Stimulated activated memory B cell treated with anti-CD40 and anti-IgM and Interleukin-4, amounts not matched to agents 10 μg/mL and 1 μg/mL and 100 μg/mL, for 72 hours (primary cell): ENCODE measurements around the gene DGKG.

Experiments
- ATAC-seq: fragments of 150-1000 bp; cut with Tn5 transposase; 2 replicates; pipeline ENCODE4 v1.10.0; 2021
- H3K27ac Mint-ChIP-seq: one replicate; pipeline ENCODE4 v1.8.0; 2022; ENCODE audit warnings: mild to moderate bottlenecking, mixed read lengths
- H3K27me3 Mint-ChIP-seq: one replicate; pipeline ENCODE4 v1.8.0; 2022; ENCODE audit warnings: mixed read lengths
- H3K36me3 Mint-ChIP-seq: one replicate; pipeline ENCODE4 v1.8.0; 2022; ENCODE audit warnings: mixed read lengths
- H3K4me1 Mint-ChIP-seq: one replicate; pipeline ENCODE4 v1.8.0; 2022; ENCODE audit warnings: mixed read lengths
- H3K4me3 Mint-ChIP-seq: one replicate; pipeline ENCODE4 v1.8.0; 2022; ENCODE audit warnings: mild to moderate bottlenecking, moderate library complexity, mixed read lengths
- H3K9me3 Mint-ChIP-seq: one replicate; pipeline ENCODE4 v1.8.0; 2022; ENCODE audit warnings: mixed read lengths

The DGKG gene

DNA sequence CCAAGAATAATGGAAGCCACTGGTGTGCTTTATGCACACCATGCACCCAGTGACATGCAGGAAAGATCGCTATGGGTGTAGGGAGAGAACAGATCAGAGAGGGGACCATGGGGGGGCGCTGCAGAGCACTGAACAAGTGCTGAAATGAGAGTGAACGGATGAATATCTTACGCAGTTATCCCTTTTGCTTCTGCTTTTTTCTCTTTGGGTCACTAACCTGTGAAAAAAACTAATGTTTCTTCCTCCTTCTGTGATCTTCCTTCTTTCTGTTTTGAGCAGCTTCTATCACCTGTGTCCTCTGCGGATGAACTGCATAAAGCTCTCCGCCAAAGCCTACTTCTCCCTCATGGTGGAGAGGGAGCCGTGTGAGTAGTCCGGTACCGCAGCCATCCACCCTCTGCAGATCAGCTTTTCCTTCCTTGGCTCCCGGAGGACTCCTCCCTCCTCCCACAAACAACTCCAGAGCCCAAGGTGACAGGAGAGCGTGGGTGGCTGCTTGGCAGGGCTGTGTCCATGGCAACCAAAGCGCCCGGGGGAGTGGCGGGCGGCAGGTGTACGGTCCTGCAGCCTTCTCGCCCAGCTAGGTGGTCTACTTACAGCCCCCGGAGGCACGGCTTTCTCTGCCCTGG, 106.2 kb downstream of the DGKG start:
- Mint-ChIP-seq H3K36me3 (peaks cover 5% of the 10 kb centered on the region), H3K4me3 (peak overlapping the region; percentile 73), H3K27me3 (no peaks in the 10 kb centered on the region), H3K27ac (peak overlapping the region; percentile 71), H3K4me1 (peaks cover 55% of the 10 kb centered on the region), H3K9me3 (no peaks in the 10 kb centered on the region)
- ATAC-seq: peak; percentile 82

DNA sequence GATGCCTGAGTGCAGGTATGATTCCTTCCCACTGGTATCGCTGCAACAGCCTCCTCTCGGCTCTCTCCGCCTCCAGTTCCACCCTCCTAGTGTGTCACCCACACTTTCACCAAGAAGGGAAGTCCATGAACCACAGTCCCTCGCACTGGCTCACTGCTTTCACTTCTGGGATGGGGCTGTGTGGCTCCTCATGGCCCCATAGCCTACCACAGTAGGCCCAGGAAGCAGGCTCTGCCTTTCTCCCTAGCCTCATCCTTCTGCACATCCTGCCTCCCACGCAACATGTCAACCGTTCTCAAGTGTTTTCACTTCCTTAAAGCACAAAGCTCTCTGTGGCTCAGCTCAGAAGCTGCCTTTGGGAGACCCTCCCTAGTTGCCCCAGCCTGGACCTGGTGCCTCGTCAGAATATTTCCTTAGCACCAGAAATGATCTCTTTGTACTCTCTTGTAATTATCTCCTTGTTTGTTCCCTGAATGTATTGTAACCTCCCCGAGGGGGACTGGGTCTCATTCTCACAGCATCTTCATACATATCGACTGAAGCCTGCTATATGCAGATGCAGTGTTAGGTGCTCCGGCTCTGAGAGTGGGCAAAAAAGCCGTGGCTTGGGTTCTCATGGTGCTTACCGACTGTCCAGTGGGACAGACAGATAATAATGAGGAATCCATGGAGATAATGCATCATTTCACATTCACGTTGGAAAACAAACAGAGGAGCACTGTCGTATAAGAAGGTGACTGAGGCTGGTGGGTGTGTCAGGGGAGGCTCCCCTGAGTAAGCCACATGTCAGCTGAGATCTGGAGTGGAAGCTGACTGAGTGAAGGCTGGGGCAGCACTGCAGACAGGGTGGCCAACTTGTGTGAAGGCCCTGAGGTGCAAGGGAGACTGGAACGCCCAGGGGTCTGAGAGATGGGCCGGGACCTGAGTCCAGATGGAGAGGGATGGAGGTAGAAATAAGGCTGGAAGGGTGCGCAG, 107.1 kb downstream of the DGKG start:
- Mint-ChIP-seq H3K36me3 (peaks cover 8% of the 10 kb centered on the region), H3K27me3 (no peaks in the 10 kb centered on the region), H3K27ac (peak overlapping the region; percentile 71), H3K4me1 (peaks cover 54% of the 10 kb centered on the region), H3K9me3 (no peaks in the 10 kb centered on the region), H3K4me3 (peak overlapping the region; percentile 73)
- ATAC-seq: peak; percentile 82

- no peak overlapping the region for H3K27ac Mint-ChIP-seq
- H3K27me3 Mint-ChIP-seq: no peaks in the 10 kb centered on the region
- peaks cover 52% of the 10 kb centered on the region for H3K4me1 Mint-ChIP-seq
Observed at GRCh38 chr3:186251948-186252619, 110.0 kb downstream of the DGKG start.

DNA sequence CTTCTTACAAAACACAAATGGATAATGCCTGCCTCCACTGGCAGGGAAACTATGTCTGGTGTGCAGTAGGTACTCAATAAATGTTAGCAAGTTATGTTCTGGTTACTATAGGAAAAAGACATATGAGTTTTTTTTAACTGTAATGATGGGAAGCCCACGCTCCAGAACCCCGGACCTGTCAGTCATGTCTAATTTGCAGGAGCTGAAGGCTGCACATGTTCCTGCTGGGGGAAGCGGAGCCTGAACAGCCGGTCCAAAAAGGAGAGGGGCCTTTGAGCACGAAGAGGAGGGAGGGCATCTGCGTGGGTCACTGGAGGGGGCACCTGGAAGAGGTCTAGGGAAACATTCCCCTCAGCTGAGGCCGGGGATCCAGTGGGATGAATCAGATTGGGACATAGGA, 113.2 kb downstream of the DGKG start:
- Mint-ChIP-seq H3K9me3 (no peaks in the 10 kb centered on the region), H3K36me3 (peaks cover 10% of the 10 kb centered on the region), H3K4me1 (peaks cover 19% of the 10 kb centered on the region), H3K27ac (no peak overlapping the region), H3K4me3 (no peak overlapping the region), H3K27me3 (no peaks in the 10 kb centered on the region)
- ATAC-seq: no peak

More at GRCh38 chr3:186251948-186252619, 110.0 kb downstream of the DGKG start:
- H3K4me3 Mint-ChIP-seq: no peak overlapping the region
- no peaks in the 10 kb centered on the region for H3K9me3 Mint-ChIP-seq
- H3K36me3 Mint-ChIP-seq: peaks cover 10% of the 10 kb centered on the region
- ATAC-seq: no peak

DNA sequence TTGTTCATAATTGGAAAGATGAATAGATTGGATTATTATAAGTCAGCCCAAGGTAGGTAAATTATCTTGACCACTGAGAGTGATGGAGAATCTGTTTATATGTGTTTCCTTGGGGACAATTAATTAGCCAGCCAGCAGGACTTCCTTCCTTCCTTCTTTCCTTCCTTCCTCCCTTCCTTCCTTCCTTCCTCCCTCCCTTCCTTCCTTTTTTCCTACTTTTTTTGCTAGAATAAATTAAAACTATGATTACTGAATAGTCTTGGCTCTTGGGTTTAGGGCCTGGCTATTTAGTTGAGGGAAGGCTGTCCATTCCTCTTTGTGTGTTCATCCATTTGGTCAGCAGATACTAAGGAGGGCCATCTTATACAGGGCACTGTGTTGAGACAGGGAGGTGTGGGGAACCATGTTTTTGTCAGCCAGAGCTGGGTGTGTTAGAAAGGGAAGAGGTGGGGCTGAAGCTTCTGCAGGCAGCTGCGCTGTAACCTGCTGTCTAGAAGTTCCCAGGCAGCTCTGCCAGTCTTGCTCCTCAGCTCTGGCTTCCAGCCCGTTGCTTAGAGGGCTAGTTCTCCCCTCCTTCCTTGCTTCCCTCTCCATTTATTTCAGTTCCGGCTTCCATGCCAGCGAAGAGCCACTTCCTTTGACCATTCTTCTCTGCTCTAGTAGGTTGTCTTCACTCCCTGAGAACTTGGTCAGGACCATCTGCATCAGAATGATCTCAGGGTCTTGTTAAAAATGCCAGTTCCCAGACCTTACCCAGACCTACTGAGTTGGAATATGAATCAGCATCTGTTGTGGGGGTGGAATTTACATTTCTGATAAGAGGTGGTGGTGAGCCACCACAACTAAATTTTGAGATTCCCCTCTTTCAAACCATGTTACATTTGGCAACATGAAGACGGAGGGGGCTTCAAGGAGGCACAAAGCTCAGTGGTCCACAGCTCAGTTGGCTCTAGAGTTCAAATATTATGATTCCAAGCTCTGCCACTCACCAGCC, 113.9 kb downstream of the DGKG start:
- H3K27me3 Mint-ChIP-seq: no peaks in the 10 kb centered on the region
- peaks cover 10% of the 10 kb centered on the region for H3K36me3 Mint-ChIP-seq

GRCh38 chr3:186246941-186247340, 115.1 kb downstream of the DGKG start:
- ATAC-seq: no peak
- peaks cover 19% of the 10 kb centered on the region for H3K4me1 Mint-ChIP-seq
- no peaks in the 10 kb centered on the region for H3K9me3 Mint-ChIP-seq
- H3K4me3 Mint-ChIP-seq: no peak overlapping the region
- H3K27ac Mint-ChIP-seq: no peak overlapping the region
- peaks cover 10% of the 10 kb centered on the region for H3K36me3 Mint-ChIP-seq
- no peaks in the 10 kb centered on the region for H3K27me3 Mint-ChIP-seq

More for the DNA sequence above, 113.9 kb downstream of the DGKG start:
- ATAC-seq: peak; percentile 43
- H3K9me3 Mint-ChIP-seq: no peaks in the 10 kb centered on the region
- H3K4me1 Mint-ChIP-seq: peaks cover 12% of the 10 kb centered on the region
- H3K4me3 Mint-ChIP-seq: no peak overlapping the region
- H3K27ac Mint-ChIP-seq: no peak overlapping the region

GRCh38 chr3:186244016-186244415, 118.0 kb downstream of the DGKG start:
- H3K4me1 Mint-ChIP-seq: peaks cover 26% of the 10 kb centered on the region
- H3K36me3 Mint-ChIP-seq: peaks cover 12% of the 10 kb centered on the region
- no peak overlapping the region for H3K27ac Mint-ChIP-seq
- H3K27me3 Mint-ChIP-seq: no peaks in the 10 kb centered on the region
- no peak overlapping the region for H3K4me3 Mint-ChIP-seq
- H3K9me3 Mint-ChIP-seq: no peaks in the 10 kb centered on the region
- ATAC-seq: no peak

GRCh38 chr3:186241910-186242821, 119.9 kb downstream of the DGKG start:
- peaks cover 12% of the 10 kb centered on the region for H3K36me3 Mint-ChIP-seq
- no peaks in the 10 kb centered on the region for H3K27me3 Mint-ChIP-seq
- peaks cover 20% of the 10 kb centered on the region for H3K4me1 Mint-ChIP-seq
- H3K4me3 Mint-ChIP-seq: peak overlapping the region; percentile 59
- peak overlapping the region; percentile 61 for H3K27ac Mint-ChIP-seq
- ATAC-seq: peak; percentile 93
- H3K9me3 Mint-ChIP-seq: no peaks in the 10 kb centered on the region

DNA sequence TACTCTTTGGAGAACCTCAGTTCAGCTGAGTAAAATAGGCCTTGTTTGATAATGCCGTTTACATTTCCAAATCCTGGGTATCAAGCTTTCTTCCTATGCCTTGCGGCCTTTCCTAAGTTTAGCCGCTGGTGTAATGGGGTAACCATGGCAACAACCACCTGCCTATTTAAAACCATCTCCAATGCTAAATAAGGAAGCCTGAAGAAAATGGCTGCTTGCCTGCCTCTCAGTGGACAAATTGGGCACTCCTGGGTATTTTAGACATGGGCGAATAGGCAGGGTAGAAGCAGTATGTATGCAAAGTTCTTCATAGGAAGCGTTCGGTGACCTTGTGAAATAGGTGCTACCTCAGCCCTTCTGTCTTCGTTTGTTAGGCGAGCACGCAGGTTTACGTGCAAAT, 122.7 kb downstream of the DGKG start:
- Mint-ChIP-seq H3K36me3 (peaks cover 12% of the 10 kb centered on the region), H3K4me1 (peaks cover 30% of the 10 kb centered on the region), H3K27me3 (no peaks in the 10 kb centered on the region), H3K9me3 (no peaks in the 10 kb centered on the region), H3K4me3 (no peak overlapping the region), H3K27ac (no peak overlapping the region)
- ATAC-seq: no peak

GRCh38 chr3:186237915-186238314, 124.1 kb downstream of the DGKG start:
- no peak for ATAC-seq
- Mint-ChIP-seq H3K4me3 (no peak overlapping the region), H3K9me3 (no peaks in the 10 kb centered on the region), H3K36me3 (peaks cover 12% of the 10 kb centered on the region), H3K4me1 (peaks cover 30% of the 10 kb centered on the region), H3K27ac (no peak overlapping the region), H3K27me3 (no peaks in the 10 kb centered on the region)

- Mint-ChIP-seq H3K4me3 (no peak overlapping the region), H3K27me3 (no peaks in the 10 kb centered on the region), H3K4me1 (peaks cover 17% of the 10 kb centered on the region), H3K27ac (no peak overlapping the region), H3K9me3 (no peaks in the 10 kb centered on the region), H3K36me3 (peaks cover 12% of the 10 kb centered on the region)
- no peak for ATAC-seq
Observed at GRCh38 chr3:186236357-186237020, 125.5 kb downstream of the DGKG start.

DNA sequence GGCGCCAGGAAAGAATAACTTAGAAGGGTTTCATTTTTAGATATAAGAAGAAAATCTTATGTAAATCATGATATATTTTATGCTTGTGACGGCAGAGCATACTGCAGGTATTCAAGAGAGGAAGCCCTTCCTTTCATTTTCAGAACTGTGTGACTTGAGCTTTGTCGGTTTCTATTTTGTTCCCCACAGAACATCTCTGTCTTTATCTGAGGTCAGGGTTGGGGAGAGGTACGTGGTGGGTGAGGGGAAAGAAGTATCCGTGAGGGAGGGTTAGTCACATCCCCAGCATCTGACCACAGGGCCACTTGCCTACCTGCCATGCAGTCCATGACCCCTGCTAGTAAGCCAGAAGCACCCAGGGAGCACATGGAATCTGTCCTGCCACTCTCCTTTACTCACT, 126.5 kb downstream of the DGKG start:
- no peaks in the 10 kb centered on the region for H3K9me3 Mint-ChIP-seq
- no peaks in the 10 kb centered on the region for H3K27me3 Mint-ChIP-seq
- peak overlapping the region; percentile 52 for H3K27ac Mint-ChIP-seq
- peak overlapping the region; percentile 34 for H3K4me3 Mint-ChIP-seq
- peaks cover 15% of the 10 kb centered on the region for H3K4me1 Mint-ChIP-seq
- ATAC-seq: no peak
- H3K36me3 Mint-ChIP-seq: peaks cover 8% of the 10 kb centered on the region

DNA sequence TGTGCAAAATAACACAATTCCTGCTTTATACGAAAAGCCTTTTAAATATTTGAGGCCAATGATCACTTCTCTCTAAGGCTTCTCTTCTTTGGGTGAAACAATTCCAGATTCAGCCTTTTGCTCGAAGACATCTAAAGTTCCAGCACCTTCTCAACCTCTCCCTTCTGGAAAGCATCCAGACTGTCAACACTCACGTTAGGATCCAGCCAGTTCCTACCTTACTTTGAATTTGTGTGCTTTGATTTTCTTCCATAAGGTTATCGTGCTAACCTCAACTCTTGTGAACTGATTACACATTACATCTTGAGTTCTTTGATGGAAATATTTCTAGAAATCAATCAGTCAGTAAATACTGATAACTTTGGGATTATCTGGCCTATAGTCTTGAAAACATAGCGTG, 127.9 kb downstream of the DGKG start:
- Mint-ChIP-seq H3K4me3 (no peak overlapping the region), H3K36me3 (peaks cover 7% of the 10 kb centered on the region), H3K9me3 (no peaks in the 10 kb centered on the region), H3K4me1 (peaks cover 15% of the 10 kb centered on the region), H3K27ac (no peak overlapping the region), H3K27me3 (no peaks in the 10 kb centered on the region)
- no peak for ATAC-seq
